NCI-H345 (cell line): Measurements from ENCODE around the gene PIP5K1A.

Experiments
- DNase-seq: peaks from one replicate; lab custom pipeline; 2025; lab: John Stamatoyannopoulos, UW

Gene PIP5K1A

DNA sequence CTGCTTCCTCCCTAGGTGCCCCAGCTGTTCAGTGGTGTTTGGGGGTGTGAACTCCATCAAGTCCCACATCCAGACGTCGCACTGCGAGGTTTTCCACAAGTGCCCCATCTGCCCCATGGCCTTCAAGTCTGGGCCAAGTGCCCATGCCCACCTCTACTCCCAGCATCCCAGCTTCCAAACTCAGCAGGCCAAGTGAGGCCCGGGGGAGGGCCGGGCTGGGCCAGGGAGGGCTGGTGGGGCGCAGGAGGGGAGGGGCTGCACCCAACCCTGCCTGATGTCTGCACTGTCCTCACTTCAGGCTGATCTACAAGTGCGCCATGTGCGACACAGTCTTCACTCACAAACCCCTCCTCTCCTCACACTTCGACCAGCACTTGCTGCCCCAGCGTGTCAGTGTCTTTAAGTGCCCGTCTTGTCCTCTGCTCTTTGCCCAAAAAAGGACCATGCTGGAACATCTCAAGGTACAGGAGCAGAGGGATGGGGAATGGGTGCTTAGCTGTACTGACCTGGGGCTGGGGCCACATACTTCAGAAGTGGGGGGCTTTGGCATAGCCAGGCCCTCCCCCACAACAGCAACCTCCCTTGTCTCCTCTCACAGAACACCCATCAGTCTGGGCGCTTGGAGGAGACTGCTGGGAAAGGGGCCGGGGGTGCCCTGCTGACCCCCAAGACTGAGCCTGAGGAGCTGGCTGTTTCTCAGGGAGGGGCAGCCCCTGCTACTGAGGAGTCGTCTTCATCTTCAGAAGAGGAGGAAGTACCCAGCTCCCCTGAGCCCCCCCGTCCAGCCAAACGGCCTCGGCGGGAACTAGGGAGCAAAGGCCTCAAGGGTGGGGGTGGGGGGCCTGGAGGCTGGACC, 91.0 kb downstream of the PIP5K1A start:
- DNase-seq, result no peak

- no peak for DNase-seq
Observed at GRCh38 chr1:151289991-151290708, 91.8 kb downstream of the PIP5K1A start.

DNA sequence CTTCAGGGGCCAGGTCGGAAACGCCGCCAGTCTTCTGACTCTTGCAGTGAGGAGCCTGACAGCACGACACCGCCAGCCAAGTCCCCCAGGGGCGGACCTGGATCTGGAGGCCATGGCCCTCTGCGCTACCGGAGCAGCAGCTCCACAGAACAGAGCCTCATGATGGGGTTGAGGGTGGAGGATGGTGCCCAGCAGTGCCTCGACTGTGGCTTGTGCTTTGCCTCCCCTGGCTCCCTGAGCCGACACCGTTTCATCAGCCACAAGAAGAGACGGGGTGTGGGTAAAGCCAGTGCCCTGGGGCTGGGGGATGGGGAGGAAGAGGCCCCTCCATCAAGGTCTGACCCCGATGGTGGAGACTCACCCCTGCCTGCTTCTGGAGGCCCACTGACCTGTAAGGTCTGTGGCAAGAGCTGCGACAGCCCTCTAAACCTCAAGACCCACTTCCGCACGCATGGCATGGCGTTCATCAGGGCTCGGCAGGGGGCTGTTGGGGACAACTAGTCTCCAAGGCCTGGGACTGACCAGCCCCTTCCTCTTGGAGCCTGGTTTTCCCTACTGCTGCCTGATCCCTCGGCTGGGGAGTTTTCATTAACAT, 92.5 kb downstream of the PIP5K1A start:
- DNase-seq, result no peak

- no peak for DNase-seq
Observed at GRCh38 chr1:151292207-151293030, 94.1 kb downstream of the PIP5K1A start.

- DNase-seq, result no peak
Observed at GRCh38 chr1:151293093-151293492, 94.7 kb downstream of the PIP5K1A start.

DNA sequence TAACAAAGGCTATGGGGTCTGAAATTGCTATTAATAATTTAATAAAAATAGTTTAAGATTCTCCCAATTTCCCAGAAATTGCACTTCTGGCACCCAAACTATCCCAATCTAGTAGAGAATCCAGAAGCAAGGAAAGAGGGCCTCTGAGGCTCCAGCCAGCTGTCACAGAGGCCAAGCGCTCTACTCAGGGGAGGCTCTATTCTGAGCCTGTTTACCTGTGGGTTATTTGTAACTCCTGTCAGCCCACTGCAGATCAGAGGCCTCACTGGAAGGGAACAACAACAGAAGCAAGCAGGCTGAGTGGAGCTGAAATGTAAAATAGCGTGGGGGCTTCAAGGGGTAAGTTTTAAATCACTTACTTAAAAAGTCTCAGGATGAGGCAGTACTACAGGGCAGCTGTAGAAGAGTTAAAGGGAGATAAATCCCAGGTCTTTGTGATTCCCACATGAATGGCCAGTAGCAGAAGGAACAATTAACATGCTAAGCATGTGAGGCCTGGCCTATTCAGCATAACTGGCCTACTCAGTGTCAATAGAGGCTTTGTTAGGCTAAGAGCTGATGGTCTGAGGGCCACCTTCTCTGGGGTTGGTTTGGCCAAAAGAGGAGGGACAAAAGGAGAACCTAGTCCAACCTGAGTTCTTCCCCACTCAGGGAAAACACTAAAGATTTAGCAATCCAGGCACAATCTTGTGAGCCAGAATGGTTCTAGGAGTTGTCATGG, 96.5 kb downstream of the PIP5K1A start:
- no peak for DNase-seq
